Prostate gland (tissue), 2 donors: ENCODE results near the gene APOBEC3G. TPM values are rescaled to one million over a fixed set of nuclear protein-coding genes. Genes with fewer than 3 reads are reported as not detected.
"Not testable (repeated sequence)": the region's sequence is repeated elsewhere in the genome, so short reads cannot be mapped to it uniquely, and the experiment has no call there.

Experiments
- DNase-seq: peaks from one replicate; pipeline ENCODE4 v3.0.0-alpha.2; 2019; ENCODE audit warnings: low spot score
- H3K27ac ChIP-seq, 2 donors: fragments of 200-600 bp; sonication (generic); 2 replicates each; pipeline ENCODE4 v1.5.1; 2017 to 2019
- H3K27me3 ChIP-seq: fragments of 200-600 bp; sonication (generic); replicated peaks from 2 replicates; pipeline ENCODE4 v1.5.1; 2019; ENCODE audit not compliant: insufficient read depth
- H3K36me3 ChIP-seq, 2 donors: fragments of 200-600 bp; sonication (generic); 1 replicate in 1 of 2; 2 replicates in 1 of 2; pipeline versions ENCODE4 v1.5.1 to v1.8.1; 2017 to 2019
- H3K4me1 ChIP-seq: fragments of 200-600 bp; sonication (generic); replicated peaks from 2 replicates; pipeline ENCODE4 v1.5.1; 2019
- H3K4me3 ChIP-seq, 2 donors: fragments of 200-600 bp; sonication (generic); 2 replicates each; pipeline ENCODE4 v1.5.1; 2017 to 2019
- H3K9me3 ChIP-seq: fragments of 200-600 bp; sonication (generic); 2 replicates; pipeline ENCODE4 v1.5.1; 2017
- POLR2A ChIP-seq: fragments of 450-650 bp; IDR thresholded peaks from one replicate; pipeline ENCODE4 v1.6.1; 2016; ENCODE audit warnings: antibody characterized with exemption, mild to moderate bottlenecking
- POLR2AphosphoS5 ChIP-seq: sonication (generic); formaldehyde crosslinking; IDR thresholded peaks from one replicate; pipeline ENCODE4 v1.6.1; 2017; ENCODE audit warnings: antibody characterized with exemption
- WGBS: methylation state at CpG from one replicate; pipeline ENCODE4 v1.1.5; 2018; 5-methylcytosine and 5-hydroxymethylcytosine counted together
- intact Hi-C: fragments of 100-400 bp; cut with DNase I; formaldehyde crosslinking; loops from one replicate; pipeline ENCODE4 v1.14.2; 2022
- total RNA-seq, 2 donors: library from RNA; depleted of rRNA; stranded (reverse); fragments of >200 nt; gene quantifications; one replicate each; pipeline ENCODE4 v1.1.0, GENCODE V29; 2016
- TF ChIP-seq, protein P1 (sequence below), 4 experiments: fragments of 200-600 bp in 2 of 4; fragments of 450-650 bp in 2 of 4; sonication (generic) in 2 of 4; IDR thresholded peaks; 1 replicate in 3 of 4; 2 replicates in 1 of 4; pipeline ENCODE4 v1.5.1; 2016 to 2019; ENCODE audit warnings: antibody characterized with exemption in 4 of 4, mild to moderate bottlenecking in 2 of 4, moderate library complexity in 2 of 4

APOBEC3G gene
- total RNA-seq, 2 donors from 2014 or later, result 17.7 to 52.3 TPM

DNA sequence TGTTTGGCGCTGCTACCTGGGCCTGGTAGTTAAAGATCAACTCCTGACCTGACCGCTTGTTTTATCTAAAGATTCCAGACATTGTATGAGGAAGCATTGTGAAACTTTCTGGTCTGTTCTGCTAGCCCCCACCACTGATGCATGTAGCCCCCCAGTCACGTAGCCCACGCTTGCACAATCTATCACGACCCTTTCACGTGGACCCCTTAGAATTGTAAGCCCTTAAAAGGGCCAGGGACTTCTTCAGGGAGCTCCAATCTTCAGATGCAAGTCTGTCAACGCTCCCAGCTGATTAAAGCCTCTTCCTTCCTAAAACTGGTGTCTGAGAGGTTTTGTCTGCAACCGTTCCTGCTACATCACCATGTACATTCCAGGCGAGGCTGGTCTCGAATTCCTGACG is 21.4 kb upstream of the APOBEC3G start:
- DNase-seq, result no peak
- Histone ChIP-seq H3K4me3 (no peak overlapping the region), H3K9me3 (no peaks in the 10 kb centered on the region), H3K4me1 (no peaks in the 10 kb centered on the region), H3K36me3 (no peaks in the 10 kb centered on the region), H3K27ac (no peak overlapping the region), H3K27me3 (no peaks in the 10 kb centered on the region)
- intact Hi-C loops, result no loop called here
- TF ChIP-seq POLR2AphosphoS5 (no peak), POLR2A (no peak)
- TF ChIP-seq, protein P1, sequence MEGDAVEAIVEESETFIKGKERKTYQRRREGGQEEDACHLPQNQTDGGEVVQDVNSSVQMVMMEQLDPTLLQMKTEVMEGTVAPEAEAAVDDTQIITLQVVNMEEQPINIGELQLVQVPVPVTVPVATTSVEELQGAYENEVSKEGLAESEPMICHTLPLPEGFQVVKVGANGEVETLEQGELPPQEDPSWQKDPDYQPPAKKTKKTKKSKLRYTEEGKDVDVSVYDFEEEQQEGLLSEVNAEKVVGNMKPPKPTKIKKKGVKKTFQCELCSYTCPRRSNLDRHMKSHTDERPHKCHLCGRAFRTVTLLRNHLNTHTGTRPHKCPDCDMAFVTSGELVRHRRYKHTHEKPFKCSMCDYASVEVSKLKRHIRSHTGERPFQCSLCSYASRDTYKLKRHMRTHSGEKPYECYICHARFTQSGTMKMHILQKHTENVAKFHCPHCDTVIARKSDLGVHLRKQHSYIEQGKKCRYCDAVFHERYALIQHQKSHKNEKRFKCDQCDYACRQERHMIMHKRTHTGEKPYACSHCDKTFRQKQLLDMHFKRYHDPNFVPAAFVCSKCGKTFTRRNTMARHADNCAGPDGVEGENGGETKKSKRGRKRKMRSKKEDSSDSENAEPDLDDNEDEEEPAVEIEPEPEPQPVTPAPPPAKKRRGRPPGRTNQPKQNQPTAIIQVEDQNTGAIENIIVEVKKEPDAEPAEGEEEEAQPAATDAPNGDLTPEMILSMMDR (IDR thresholded peaks at IDR 0.05), result no peak
- WGBS, result 94% methylated on average over 11 of the region's 11 CpGs

DNA sequence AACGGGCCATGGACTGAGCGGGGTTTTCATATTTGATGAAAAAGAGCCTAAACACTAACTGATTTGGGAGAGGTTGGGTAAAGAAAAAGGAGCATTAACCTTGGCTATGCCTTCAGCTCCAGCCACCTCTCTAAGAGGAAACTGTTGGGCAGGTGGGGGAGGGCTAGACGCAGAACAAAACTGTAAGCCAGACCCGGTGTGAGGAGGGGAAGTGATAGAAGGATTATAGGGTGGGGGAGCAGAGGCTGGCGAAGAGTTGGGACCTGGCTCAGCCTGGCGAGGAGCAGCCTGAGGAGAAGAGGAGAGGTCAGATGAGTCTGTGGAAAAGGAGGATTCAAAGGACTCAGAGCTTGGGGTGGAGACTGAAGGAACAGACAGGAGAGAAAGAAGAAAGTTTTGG is 15.8 kb upstream of the APOBEC3G start:
- H3K27me3 ChIP-seq, H3K27ac ChIP-seq, DNase-seq, H3K9me3 ChIP-seq, H3K36me3 ChIP-seq, intact Hi-C loops, H3K4me1 ChIP-seq, H3K4me3 ChIP-seq: not testable (repeated sequence)
- WGBS, result 67% methylated on average over 6 of the region's 6 CpGs

DNA sequence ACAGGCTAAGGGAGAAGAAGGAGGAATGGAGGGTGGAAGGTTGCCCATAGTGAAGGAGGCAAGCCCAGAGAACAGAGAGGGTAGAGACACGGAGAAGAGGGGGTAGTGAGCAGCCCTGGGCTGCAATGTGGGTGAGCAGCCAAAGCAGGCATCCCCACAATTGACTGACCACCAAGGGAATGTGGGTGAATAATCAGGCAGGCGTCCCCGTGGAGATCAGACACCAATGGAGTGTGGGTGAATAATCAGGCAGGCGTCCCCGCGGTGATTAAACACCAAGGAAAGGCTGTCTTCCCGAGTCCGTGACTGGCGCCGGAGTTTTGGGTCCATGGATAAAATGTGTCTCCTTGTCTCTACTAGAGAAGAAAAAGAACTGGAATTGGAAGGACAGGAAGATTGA is 15.1 kb upstream of the APOBEC3G start:
- H3K9me3 ChIP-seq, DNase-seq, H3K4me3 ChIP-seq, H3K36me3 ChIP-seq, H3K4me1 ChIP-seq, H3K27me3 ChIP-seq, H3K27ac ChIP-seq, intact Hi-C loops: not testable (repeated sequence)
- WGBS, result 89% methylated on average over 10 of the region's 10 CpGs

DNA sequence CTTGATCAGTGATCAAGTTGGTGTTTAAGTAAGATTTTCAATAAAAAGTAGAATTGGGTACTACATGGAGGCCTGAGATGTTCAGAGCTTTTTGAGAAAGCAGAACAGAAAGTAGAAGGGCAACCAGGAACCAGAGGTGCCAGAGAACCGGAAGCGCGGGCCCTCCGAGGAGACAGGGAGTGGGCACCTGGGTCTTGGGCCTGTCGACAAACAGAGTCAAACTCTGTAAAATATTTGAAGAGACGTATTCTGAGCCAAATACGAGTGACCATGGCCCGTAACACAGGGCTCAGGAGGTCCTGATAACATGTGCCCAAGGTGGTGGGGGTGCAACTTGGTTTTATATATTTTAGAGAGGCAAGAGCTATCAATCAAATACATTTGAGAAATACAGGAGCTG is 13.2 kb upstream of the APOBEC3G start:
- DNase-seq, H3K4me1 ChIP-seq, H3K4me3 ChIP-seq, H3K27me3 ChIP-seq, H3K27ac ChIP-seq, H3K9me3 ChIP-seq, H3K36me3 ChIP-seq, intact Hi-C loops: not testable (repeated sequence)
- WGBS, result 85% methylated on average over 8 of the region's 8 CpGs

DNA sequence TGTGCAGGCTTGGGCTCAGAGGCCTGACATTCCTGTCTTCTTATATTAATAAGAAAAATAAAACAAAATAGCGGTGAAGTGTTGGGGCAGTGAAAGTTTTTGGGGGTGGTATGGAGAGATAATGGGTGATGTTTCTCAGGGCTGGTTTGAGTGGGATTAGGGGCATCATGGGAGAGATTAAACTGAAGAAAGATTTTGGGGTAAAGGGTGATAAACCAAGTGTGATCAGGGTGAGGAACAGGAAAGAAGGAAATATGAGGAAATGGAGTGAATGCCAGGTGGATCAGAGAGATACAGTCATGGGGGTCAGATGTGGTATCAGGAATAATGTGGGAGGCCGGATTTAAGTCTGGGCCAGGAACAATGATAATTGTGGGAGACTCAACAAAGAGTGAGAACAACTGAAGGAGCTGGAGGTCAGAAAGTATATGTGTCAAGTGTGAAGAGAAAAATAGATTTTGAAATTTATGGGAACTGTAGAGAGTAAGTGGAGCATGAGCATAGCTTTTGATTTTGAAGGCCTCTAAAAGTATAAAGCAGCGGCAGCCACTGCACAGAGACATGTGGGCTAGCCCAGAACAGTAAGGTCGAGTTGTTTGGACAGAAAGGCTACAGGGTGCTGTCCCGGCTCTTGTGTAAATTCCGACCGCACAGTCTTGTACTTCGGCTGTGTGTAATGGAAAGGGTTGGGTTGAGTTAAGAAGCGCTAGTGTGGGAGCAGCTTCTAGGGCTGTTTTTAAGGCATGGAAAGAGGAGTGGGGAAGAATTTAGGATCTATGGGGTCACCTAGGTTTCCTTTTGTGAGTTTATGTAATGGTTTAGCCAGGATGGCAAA is 10.4 kb upstream of the APOBEC3G start:
- H3K27ac ChIP-seq, intact Hi-C loops, H3K4me3 ChIP-seq, H3K9me3 ChIP-seq, H3K27me3 ChIP-seq, H3K4me1 ChIP-seq, H3K36me3 ChIP-seq, DNase-seq: not testable (repeated sequence)
- WGBS, result 76% methylated on average over 9 of the region's 9 CpGs

DNA sequence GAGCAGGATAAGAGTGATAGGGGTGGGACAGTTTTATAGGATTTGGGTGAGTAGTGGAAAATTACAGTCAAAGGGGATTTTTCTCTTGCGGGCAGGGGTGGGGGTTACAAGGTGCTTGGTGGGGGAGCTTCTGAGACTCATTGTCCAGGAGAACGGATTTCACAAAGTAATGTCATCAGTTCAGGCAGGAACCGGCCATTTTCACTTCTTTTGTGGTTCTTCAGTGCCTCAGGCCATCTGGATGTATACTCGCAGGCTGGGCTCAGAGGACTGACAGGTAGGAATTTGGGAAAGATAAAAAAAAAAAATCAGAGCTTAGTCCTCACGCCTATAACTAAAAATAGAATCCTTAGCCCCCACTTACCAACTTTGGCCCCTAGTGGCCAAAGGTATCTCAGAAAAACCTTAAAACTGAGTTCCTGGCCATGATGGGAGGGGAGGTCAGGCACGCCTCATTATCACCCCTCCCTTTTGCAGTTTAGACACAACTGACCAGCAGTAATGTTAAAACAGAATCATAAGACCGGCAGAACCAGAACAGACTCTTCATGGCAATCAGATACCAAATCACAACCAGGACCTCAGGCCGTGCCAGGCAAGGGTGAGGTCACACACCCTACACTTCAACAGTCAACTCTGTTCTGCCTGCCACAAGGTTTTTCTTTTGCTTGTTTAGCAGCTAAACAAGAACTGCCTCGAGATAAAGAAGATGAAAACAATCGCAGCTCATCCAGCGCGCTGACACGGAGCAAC is 8.9 kb upstream of the APOBEC3G start:
- H3K4me1 ChIP-seq, result no peaks in the 10 kb centered on the region
- WGBS, result 48% methylated on average over 13 of the region's 13 CpGs
- no peak for TF ChIP-seq POLR2AphosphoS5
- TF ChIP-seq, protein P1 (IDR thresholded peaks at IDR 0.05), result no peak
- no peak for TF ChIP-seq POLR2A
- H3K36me3 ChIP-seq, result no peaks in the 10 kb centered on the region
- no peaks in the 10 kb centered on the region for H3K27me3 ChIP-seq
- DNase-seq, result no peak
- no peak overlapping the region for H3K4me3 ChIP-seq
- H3K9me3 ChIP-seq, result no peaks in the 10 kb centered on the region
- intact Hi-C loops, result no loop called here
- no peak overlapping the region for H3K27ac ChIP-seq

DNA sequence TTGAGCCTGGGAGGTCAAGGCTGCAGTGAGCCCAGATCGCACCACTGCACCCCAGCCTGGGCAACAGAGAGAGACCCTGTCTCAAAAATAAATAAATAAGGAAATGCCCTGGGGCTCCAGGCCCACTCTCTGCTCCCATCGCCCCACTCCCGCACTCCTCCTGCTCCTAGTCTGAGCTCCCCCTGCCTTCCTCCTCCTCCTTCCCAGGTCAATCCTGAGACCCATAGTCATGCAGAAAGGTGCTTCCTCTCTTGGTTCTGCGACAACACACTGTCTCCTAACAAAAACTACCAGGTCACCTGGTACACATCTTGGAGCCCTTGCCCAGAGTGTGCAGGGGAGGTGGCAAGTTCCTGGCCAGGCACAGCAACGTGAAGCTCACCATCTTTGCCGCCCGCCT is 6.9 kb upstream of the APOBEC3G start:
- no peak overlapping the region for H3K4me3 ChIP-seq
- no peak overlapping the region for H3K27ac ChIP-seq
- H3K36me3 ChIP-seq, result no peaks in the 10 kb centered on the region
- H3K9me3 ChIP-seq, result no peaks in the 10 kb centered on the region
- H3K27me3 ChIP-seq, result no peaks in the 10 kb centered on the region
- WGBS, result 89% methylated on average over 7 of the region's 7 CpGs
- intact Hi-C loops, result no loop called here
- no peaks in the 10 kb centered on the region for H3K4me1 ChIP-seq
- no peak for DNase-seq
- no peak for TF ChIP-seq POLR2A

DNA sequence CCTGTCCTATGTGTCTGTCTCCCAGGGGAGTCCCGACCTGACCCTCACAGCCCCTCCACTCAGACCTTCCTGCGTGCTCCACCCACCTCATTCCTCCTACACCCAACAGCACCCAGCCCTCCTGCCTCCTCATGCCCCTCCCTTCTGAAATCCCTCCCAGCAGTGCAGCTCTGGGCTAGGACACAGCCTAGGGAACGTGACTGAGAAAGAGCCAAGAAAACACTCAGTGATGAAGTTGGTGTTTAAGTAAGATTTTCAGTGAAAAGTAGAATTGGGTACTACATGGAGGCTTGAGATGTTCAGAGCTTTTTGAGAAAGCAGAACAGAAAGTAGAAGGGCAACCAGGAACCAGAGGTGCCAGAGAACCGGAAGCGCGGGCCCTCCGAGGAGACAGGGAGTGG is 4.5 kb upstream of the APOBEC3G start:
- 77% methylated on average over 6 of the region's 7 CpGs for WGBS
- DNase-seq, intact Hi-C loops: not testable (repeated sequence)

More for the DNA sequence above, 4.5 kb upstream of the APOBEC3G start:
- H3K27ac ChIP-seq, H3K4me1 ChIP-seq, H3K36me3 ChIP-seq, H3K4me3 ChIP-seq, H3K9me3 ChIP-seq, H3K27me3 ChIP-seq: not testable (repeated sequence)
